SK-N-MC (cell line): ENCODE data around the gene NOC4L.
A peak's percentile ranks its signal among the peaks of the same experiment; 100 is the strongest.

Source experiments
- DNase-seq: peaks from one replicate; pipeline ENCODE4 v3.0.0-alpha.2; 2011; ENCODE audit warnings: low read depth, low spot score
- H3K27ac ChIP-seq: fragments of 200-600 bp; sonication (generic); 2 replicates; pipeline ENCODE4 v1.5.1; 2016; ENCODE audit warnings: mixed run types
- H3K36me3 ChIP-seq: fragments of 200-600 bp; sonication (generic); 2 replicates; pipeline ENCODE4 v1.6.1; 2017; ENCODE audit warnings: antibody characterized with exemption, low read length, mixed read lengths; ENCODE audit not compliant: insufficient read depth
- H3K4me3 ChIP-seq: fragments of 200-600 bp; sonication (generic); 2 replicates; pipeline ENCODE4 v1.5.1; 2016
- H3K9ac ChIP-seq: fragments of 200-600 bp; sonication (generic); 2 replicates; pipeline ENCODE4 v1.8.0; 2017; ENCODE audit warnings: mixed run types, mixed read lengths; ENCODE audit not compliant: insufficient read length
- H3K9me3 ChIP-seq: fragments of 200-600 bp; sonication (generic); 2 replicates; pipeline ENCODE4 v1.6.1; 2017; ENCODE audit warnings: low read depth, mild to moderate bottlenecking, antibody characterized with exemption, low read length, moderate library complexity, mixed read lengths
- EZH2 ChIP-seq: fragments of 200-600 bp; sonication (generic); IDR thresholded peaks from one replicate; pipeline ENCODE4 v1.6.1; 2017; ENCODE audit warnings: antibody characterized with exemption
- FOXP2 ChIP-seq: optimal IDR thresholded peaks from 2 replicates; pipeline ENCODE3; 2011; ENCODE audit warnings: mild to moderate bottlenecking, moderate library complexity; ENCODE audit not compliant: insufficient read depth; ENCODE audit errors: extremely low read length, control extremely low read depth
- POLR2AphosphoS5 ChIP-seq: IDR thresholded peaks from 2 replicates; pipeline ENCODE4 v1.6.1; 2012; ENCODE audit warnings: mild to moderate bottlenecking, low read depth, low read length, borderline replicate concordance

The NOC4L gene

DNA sequence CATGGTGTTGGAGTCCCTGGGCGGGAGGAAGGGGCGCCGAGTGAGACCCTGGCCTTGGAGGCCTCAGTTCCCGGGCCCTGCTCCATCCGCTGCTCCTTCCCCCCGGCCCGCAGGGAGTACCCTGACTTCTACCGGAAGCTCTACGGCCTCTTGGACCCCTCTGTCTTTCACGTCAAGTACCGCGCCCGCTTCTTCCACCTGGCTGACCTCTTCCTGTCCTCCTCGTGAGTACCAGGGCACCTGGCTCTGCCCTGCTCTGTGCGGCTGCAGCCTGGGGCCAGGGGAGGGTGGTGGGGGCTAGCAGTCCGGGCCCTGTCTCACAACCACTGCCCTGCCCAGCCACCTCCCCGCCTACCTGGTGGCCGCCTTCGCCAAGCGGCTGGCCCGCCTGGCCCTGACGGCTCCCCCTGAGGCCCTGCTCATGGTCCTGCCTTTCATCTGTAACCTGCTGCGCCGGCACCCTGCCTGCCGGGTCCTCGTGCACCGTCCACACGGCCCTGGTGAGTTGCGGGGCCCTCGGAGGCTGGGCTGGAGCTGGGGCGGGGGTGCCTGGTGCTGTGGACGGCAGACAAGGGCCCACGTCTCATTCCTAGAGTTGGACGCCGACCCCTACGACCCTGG, 7.0 kb downstream of the NOC4L start:
- peaks cover 18% of the 10 kb centered on the region; the same call in 1 of the 2 replicates for H3K36me3 ChIP-seq
- TF ChIP-seq EZH2 (no peak), FOXP2 (no peak), POLR2AphosphoS5 (no peak)
- no peak for DNase-seq
- H3K9me3 ChIP-seq, result no peaks in the 10 kb centered on the region
- no peak overlapping the region for H3K27ac ChIP-seq
- no peak overlapping the region for H3K4me3 ChIP-seq
- no peak overlapping the region for H3K9ac ChIP-seq

DNA sequence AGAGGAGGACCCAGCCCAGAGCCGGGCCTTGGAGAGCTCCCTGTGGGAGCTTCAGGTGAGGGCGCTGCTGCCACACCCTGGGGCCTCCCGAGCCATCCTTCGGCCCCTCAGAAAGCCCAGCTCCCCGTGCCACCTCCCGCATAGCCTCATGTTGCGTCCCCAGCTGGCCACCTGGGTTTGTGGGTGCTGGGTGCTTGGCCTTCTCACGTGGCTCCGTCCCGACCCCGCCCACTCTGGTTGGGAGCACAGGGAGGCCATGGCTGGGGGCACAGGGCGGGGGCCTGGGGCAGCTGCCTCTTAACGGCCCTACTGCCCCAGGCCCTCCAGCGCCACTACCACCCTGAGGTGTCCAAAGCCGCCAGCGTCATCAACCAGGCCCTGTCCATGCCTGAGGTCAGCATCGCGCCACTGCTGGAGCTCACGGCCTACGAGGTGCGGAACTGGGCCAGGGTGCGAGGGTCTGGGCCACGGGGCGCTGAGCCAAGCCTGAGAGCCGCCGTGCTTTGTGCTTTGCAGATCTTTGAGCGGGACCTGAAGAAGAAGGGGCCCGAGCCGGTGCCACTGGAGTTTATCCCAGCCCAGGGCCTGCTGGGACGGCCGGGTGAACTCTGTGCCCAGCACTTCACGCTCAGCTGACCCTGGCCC, 7.6 kb downstream of the NOC4L start:
- Histone ChIP-seq H3K36me3 (peaks cover 23% of the 10 kb centered on the region; the same call in 1 of the 2 replicates), H3K9me3 (no peaks in the 10 kb centered on the region), H3K27ac (no peak overlapping the region), H3K9ac (no peak overlapping the region), H3K4me3 (no peak overlapping the region)
- DNase-seq, result no peak
- no peak for TF ChIP-seq POLR2AphosphoS5
- no peak for TF ChIP-seq EZH2
- no peak for TF ChIP-seq FOXP2

DNA sequence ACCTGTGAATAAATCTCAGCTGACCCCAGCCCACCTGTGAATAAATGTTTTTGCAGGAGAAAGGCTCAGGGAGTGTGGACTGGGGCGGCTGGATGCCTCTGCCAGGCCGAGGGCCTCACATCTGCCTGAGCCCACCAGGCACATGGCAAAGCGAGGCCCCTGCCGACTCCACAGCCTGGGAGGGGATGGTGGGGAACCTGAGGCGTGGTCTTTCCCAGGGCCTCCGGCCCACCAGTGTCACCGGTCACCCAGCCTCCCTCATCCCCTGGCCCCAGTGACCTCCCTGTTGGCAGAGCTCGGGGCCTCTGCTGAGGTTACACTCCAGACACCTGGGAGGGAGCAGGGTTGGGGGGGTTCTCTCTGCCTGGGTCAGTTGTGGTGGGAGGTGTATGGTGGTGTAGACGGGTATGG, 8.2 kb downstream of the NOC4L start:
- Histone ChIP-seq H3K9me3 (no peaks in the 10 kb centered on the region), H3K36me3 (peaks cover 25% of the 10 kb centered on the region; the same call in 1 of the 2 replicates), H3K9ac (no peak overlapping the region), H3K4me3 (no peak overlapping the region), H3K27ac (no peak overlapping the region)
- DNase-seq, result no peak
- no peak for TF ChIP-seq POLR2AphosphoS5
- TF ChIP-seq EZH2, result no peak
- TF ChIP-seq FOXP2, result no peak

DNA sequence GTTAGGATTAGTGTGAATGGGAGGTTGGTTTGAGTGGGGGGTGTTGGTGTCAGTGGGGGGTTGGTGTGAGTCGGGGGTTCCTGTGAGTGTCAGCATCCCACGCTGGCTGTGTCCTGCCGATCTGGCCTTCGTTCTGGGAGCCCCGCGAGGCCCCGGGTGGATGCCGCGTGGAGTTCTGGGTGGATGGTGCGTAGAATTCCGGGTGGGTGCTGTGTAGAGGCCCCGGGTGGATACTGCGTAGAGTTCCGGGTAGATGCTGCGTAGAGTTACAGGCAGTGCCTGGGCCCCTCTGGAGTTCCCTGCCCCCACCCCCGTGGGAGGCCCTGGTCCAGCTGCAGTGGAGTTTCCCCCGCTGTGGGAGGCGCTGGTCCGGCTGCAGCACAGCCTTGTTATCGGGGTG, 8.7 kb downstream of the NOC4L start:
- no peaks in the 10 kb centered on the region for H3K9me3 ChIP-seq
- H3K36me3 ChIP-seq, result peaks cover 24% of the 10 kb centered on the region; the same call in 1 of the 2 replicates
- DNase-seq, result no peak
- no peak overlapping the region for H3K4me3 ChIP-seq
- no peak overlapping the region for H3K9ac ChIP-seq
- no peak for TF ChIP-seq POLR2AphosphoS5
- no peak for TF ChIP-seq FOXP2
- no peak for TF ChIP-seq EZH2
- H3K27ac ChIP-seq, result no peak overlapping the region

DNA sequence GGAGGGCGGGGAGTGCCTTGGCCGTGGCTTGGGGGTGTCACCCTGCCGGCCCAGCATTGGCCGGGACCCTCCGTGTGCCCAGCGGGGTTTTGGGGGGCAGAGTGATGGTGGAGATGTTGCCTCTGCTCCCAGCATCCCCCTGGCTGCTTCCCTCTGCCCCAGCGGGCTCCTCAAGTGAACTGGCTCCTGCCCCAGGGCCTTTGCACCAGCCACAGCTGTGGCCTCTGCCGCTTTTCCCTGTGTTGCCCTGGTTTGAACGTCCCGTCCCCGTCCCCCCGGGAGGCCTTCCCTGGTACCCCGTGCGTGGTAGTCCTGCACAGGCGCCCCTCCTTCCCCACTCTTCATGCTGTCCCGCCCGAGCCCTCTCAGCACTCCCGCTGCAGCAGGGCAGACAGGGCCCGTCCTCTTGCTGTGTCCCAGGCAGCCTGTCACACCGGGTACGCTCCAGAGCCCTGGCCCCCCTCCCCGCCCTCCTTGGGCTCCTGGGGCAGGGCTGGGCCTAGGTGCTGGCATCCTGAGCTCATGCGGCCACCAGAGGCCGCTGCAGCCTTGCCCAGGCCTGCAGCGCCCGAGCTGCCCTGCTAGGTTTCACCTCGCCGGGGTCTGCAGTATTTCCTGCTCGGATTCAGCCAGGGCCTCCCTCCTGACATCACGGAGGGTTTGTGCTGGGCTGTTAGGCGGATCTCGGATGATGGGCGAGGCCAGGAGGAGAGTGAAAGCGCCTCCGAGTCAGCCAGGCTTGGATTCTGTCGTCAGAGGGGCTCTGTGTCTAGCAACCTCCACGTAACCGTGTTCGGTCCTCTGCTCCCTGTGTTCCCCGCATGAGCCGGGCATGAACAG, 9.5 kb downstream of the NOC4L start:
- peaks cover 22% of the 10 kb centered on the region; the same call in 1 of the 2 replicates for H3K36me3 ChIP-seq
- no peaks in the 10 kb centered on the region for H3K9me3 ChIP-seq
- H3K27ac ChIP-seq, result no peak overlapping the region
- no peak overlapping the region for H3K4me3 ChIP-seq
- no peak for DNase-seq
- 0 out of 2 replicates have a peak, but pooled peaks have one; percentile 18 for TF ChIP-seq POLR2AphosphoS5
- TF ChIP-seq EZH2, result no peak
- TF ChIP-seq FOXP2, result peak; percentile 74
- no peak overlapping the region for H3K9ac ChIP-seq

DNA sequence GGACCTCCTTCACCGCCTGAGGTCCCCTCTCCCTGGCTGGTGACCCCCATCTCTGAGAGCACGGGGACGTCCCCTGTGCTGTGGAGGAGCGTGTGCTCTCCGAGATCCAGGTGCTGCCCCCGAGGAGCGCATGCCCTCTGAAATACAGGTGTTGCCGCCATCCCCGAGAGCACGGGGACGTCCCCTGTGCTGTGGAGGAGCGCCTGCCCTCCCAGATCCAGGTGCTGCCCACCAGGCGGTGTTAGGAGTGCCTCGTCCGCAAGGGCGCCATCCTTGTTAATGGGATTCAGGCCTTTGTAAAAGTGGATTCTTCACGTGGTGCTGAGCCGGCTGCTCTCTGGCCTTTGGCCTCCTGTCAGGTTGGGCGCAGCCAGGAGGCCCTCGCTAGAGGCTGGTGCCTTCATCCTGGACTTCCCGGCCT, 10.1 kb downstream of the NOC4L start:
- H3K9me3 ChIP-seq, result no peaks in the 10 kb centered on the region
- H3K9ac ChIP-seq, result no peak overlapping the region
- DNase-seq, result no peak
- no peak overlapping the region for H3K27ac ChIP-seq
- no peak overlapping the region for H3K4me3 ChIP-seq
- TF ChIP-seq EZH2 (no peak), FOXP2 (no peak), POLR2AphosphoS5 (no peak)
- peaks cover 22% of the 10 kb centered on the region; the same call in 1 of the 2 replicates for H3K36me3 ChIP-seq

DNA sequence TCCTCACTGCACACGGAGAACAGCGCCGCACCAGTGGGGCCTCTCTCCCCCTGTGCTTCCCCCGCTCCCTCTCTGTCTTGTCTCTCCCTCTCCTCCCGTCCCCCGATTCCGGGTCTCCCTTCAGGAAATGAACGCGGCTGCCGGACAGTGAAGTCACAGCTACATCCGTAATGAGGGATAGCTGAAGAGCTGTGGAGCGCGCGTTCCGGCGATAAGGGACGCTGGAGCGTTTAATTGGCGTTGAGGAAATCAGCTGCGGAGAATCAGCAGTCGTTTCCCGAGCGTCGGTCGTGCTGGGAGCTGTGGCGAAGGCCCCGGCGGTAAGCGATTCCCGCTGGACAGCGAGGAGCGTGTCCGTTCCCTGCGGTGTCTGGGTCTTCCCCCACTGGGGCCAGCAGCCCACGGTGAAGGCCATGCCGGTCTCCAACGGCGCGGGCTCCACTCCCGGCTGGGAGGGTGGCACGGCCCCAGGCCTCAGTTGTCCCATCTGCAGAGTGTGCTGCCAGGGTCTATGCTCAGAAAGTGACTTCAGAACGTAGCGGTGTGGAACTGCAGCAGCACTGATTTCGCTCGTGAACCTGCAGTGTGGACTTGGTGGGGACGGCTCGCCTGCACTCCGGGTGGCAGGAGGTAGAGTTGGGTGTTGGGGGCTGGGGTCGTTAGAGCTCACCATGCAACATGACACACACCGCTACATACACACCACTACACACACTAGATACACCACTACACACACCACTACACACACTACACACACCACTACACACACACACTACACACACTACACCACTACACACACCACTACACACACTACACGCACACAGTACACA, 10.9 kb downstream of the NOC4L start:
- H3K9me3 ChIP-seq, result no peaks in the 10 kb centered on the region
- DNase-seq, result no peak
- H3K9ac ChIP-seq, result no peak overlapping the region
- H3K4me3 ChIP-seq, result no peak overlapping the region
- H3K27ac ChIP-seq, result no peak overlapping the region
- TF ChIP-seq POLR2AphosphoS5 (no peak), FOXP2 (no peak), EZH2 (no peak)
- H3K36me3 ChIP-seq, result peaks cover 18% of the 10 kb centered on the region; the same call in 1 of the 2 replicates
